HFFc6 (cell line): ENCODE data around the gene BCAP31. TPM values are rescaled to one million over a fixed set of nuclear protein-coding genes. Genes with fewer than 3 reads are reported as not detected.
"Not testable (repeated sequence)": the region's sequence is repeated elsewhere in the genome, so short reads cannot be mapped to it uniquely, and the experiment has no call there.

Source experiments
- DNase-seq: peaks from one replicate; pipeline ENCODE4 v3.0.0-alpha.2; 2018
- H3K27ac Mint-ChIP-seq: 2 replicates; pipeline ENCODE4 v1.8.0; 2020; ENCODE audit warnings: mild to moderate bottlenecking, mixed read lengths
- H3K27me3 Mint-ChIP-seq: 2 replicates; pipeline ENCODE4 v1.8.0; 2021; ENCODE audit warnings: mild to moderate bottlenecking, moderate library complexity, mixed read lengths; ENCODE audit not compliant: insufficient read depth
- H3K36me3 Mint-ChIP-seq: 2 replicates; pipeline ENCODE4 v1.8.0; 2021; ENCODE audit warnings: low read depth, mixed read lengths
- H3K4me1 Mint-ChIP-seq: 2 replicates; pipeline ENCODE4 v1.8.0; 2020; ENCODE audit warnings: low read depth, mixed read lengths
- H3K4me3 Mint-ChIP-seq: 2 replicates; pipeline ENCODE4 v1.8.0; 2020; ENCODE audit warnings: mild to moderate bottlenecking, moderate library complexity, mixed read lengths
- H3K9me3 Mint-ChIP-seq: 2 replicates; pipeline ENCODE4 v1.8.0; 2020; ENCODE audit warnings: mild to moderate bottlenecking, mixed read lengths
- CTCF ChIP-seq: fragments of 200-600 bp; sonication (generic); IDR thresholded peaks from 2 replicates; pipeline ENCODE4 v1.5.0; 2021; ENCODE audit warnings: antibody characterized with exemption, mild to moderate bottlenecking
- total RNA-seq, 6 experiments: library from RNA; stranded (reverse); fragmentation: NEBNext Ultra II Directional; extraction: Animal tissue kit (Norgen Biotek cat#: 25700); gene quantifications; 2 replicates in 1 of 6; 3 replicates in 5 of 6; pipeline ENCODE4 v1.2.3, GENCODE V29; 2021

The BCAP31 gene
- total RNA-seq, 6 experiments from 2014 or later, result 203 to 295 (median 218) TPM

GRCh38 chrX:153684467-153685155, 39.6 kb downstream of the BCAP31 start:
- no peak for DNase-seq
- Mint-ChIP-seq H3K36me3 (no peaks in the 10 kb centered on the region), H3K4me3 (no peak overlapping the region), H3K27ac (no peak overlapping the region), H3K9me3 (0 out of 2 replicates have a peak, but pooled peaks cover 4% of the 10 kb centered on the region), H3K4me1 (no peaks in the 10 kb centered on the region), H3K27me3 (peaks cover 4% of the 10 kb centered on the region; the same call in 1 of the 2 replicates)
- TF ChIP-seq CTCF, result no peak

GRCh38 chrX:153683486-153683885, 40.7 kb downstream of the BCAP31 start:
- H3K36me3 Mint-ChIP-seq, DNase-seq, H3K27me3 Mint-ChIP-seq, H3K9me3 Mint-ChIP-seq, H3K27ac Mint-ChIP-seq, H3K4me3 Mint-ChIP-seq, H3K4me1 Mint-ChIP-seq: not testable (repeated sequence)

GRCh38 chrX:153681175-153681574, 43.0 kb downstream of the BCAP31 start:
- peaks cover 10% of the 10 kb centered on the region; the same call in 1 of the 2 replicates for H3K27me3 Mint-ChIP-seq
- H3K9me3 Mint-ChIP-seq, result 0 out of 2 replicates have a peak, but pooled peaks cover 4% of the 10 kb centered on the region
- TF ChIP-seq CTCF, result no peak
- no peaks in the 10 kb centered on the region for H3K36me3 Mint-ChIP-seq
- H3K27ac Mint-ChIP-seq, result no peak overlapping the region
- DNase-seq, result no peak
- no peaks in the 10 kb centered on the region for H3K4me1 Mint-ChIP-seq
- H3K4me3 Mint-ChIP-seq, result no peak overlapping the region

- Mint-ChIP-seq H3K27ac (no peak overlapping the region), H3K36me3 (no peaks in the 10 kb centered on the region), H3K4me3 (no peak overlapping the region), H3K27me3 (peaks cover 14% of the 10 kb centered on the region), H3K9me3 (no peaks in the 10 kb centered on the region; the same call in 1 of the 2 replicates), H3K4me1 (no peaks in the 10 kb centered on the region)
- DNase-seq, result no peak
- no peak for TF ChIP-seq CTCF
These were observed 49.9 kb downstream of the BCAP31 start for GRCh38 chrX:153674219-153674851.

GRCh38 chrX:153673428-153674218, 50.6 kb downstream of the BCAP31 start, which contains the start of gene PNCK:
Gene PNCK (minus strand): TSS chrX:153673813. CDS start chrX:153673076, 737 bp downstream.
- no peaks in the 10 kb centered on the region; the same call in 1 of the 2 replicates for H3K9me3 Mint-ChIP-seq
- no peak for TF ChIP-seq CTCF
- H3K4me1 Mint-ChIP-seq, result no peaks in the 10 kb centered on the region
- no peak within 1 kb of the TSS for H3K27ac Mint-ChIP-seq
- H3K36me3 Mint-ChIP-seq, result no peaks in the 10 kb centered on the region
- DNase-seq, result no peak
- peaks cover 14% of the 10 kb centered on the region for H3K27me3 Mint-ChIP-seq
- H3K4me3 Mint-ChIP-seq, result no peak within 1 kb of the TSS
